HFFc6 (cell line): ENCODE results near the gene LYST. TPM values are rescaled to one million over a fixed set of nuclear protein-coding genes. Genes with fewer than 3 reads are reported as not detected.

Source experiments
- DNase-seq: peaks from one replicate; pipeline ENCODE4 v3.0.0-alpha.2; 2018
- H3K27ac Mint-ChIP-seq: 2 replicates; pipeline ENCODE4 v1.8.0; 2020; ENCODE audit warnings: mild to moderate bottlenecking, mixed read lengths
- H3K27me3 Mint-ChIP-seq: 2 replicates; pipeline ENCODE4 v1.8.0; 2021; ENCODE audit warnings: mild to moderate bottlenecking, moderate library complexity, mixed read lengths; ENCODE audit not compliant: insufficient read depth
- H3K36me3 Mint-ChIP-seq: 2 replicates; pipeline ENCODE4 v1.8.0; 2021; ENCODE audit warnings: low read depth, mixed read lengths
- H3K4me1 Mint-ChIP-seq: 2 replicates; pipeline ENCODE4 v1.8.0; 2020; ENCODE audit warnings: low read depth, mixed read lengths
- H3K4me3 Mint-ChIP-seq: 2 replicates; pipeline ENCODE4 v1.8.0; 2020; ENCODE audit warnings: mild to moderate bottlenecking, moderate library complexity, mixed read lengths
- H3K9me3 Mint-ChIP-seq: 2 replicates; pipeline ENCODE4 v1.8.0; 2020; ENCODE audit warnings: mild to moderate bottlenecking, mixed read lengths
- CTCF ChIP-seq: fragments of 200-600 bp; sonication (generic); IDR thresholded peaks from 2 replicates; pipeline ENCODE4 v1.5.0; 2021; ENCODE audit warnings: antibody characterized with exemption, mild to moderate bottlenecking
- total RNA-seq, 6 experiments: library from RNA; stranded (reverse); fragmentation: NEBNext Ultra II Directional; extraction: Animal tissue kit (Norgen Biotek cat#: 25700); gene quantifications; 2 replicates in 1 of 6; 3 replicates in 5 of 6; pipeline ENCODE4 v1.2.3, GENCODE V29; 2021

The LYST gene
- total RNA-seq, 6 experiments from 2014 or later = 13.2 to 18.9 (median 15.4) TPM

GRCh38 chr1:235742914-235743599 lies 123.6 kb downstream of the LYST start:
- no peak for TF ChIP-seq CTCF
- Mint-ChIP-seq H3K27me3 (peaks cover 4% of the 10 kb centered on the region), H3K9me3 (no peaks in the 10 kb centered on the region), H3K27ac (no peak overlapping the region), H3K4me3 (no peak overlapping the region), H3K36me3 (peaks cover 52% of the 10 kb centered on the region), H3K4me1 (peaks cover 54% of the 10 kb centered on the region)
- DNase-seq = no peak

GRCh38 chr1:235741294-235741693 lies 125.4 kb downstream of the LYST start:
- peak overlapping the region; percentile 87 for H3K27ac Mint-ChIP-seq

GRCh38 chr1:235739631-235740030 lies 127.1 kb downstream of the LYST start:
- no peak for DNase-seq
- H3K9me3 Mint-ChIP-seq = no peaks in the 10 kb centered on the region
- peak overlapping the region; percentile 76 for H3K27ac Mint-ChIP-seq
- H3K4me1 Mint-ChIP-seq = peaks cover 71% of the 10 kb centered on the region
- H3K36me3 Mint-ChIP-seq = peaks cover 48% of the 10 kb centered on the region
- TF ChIP-seq CTCF = no peak
- H3K27me3 Mint-ChIP-seq = peaks cover 4% of the 10 kb centered on the region
- no peak overlapping the region; the same call in 1 of the 2 replicates for H3K4me3 Mint-ChIP-seq

More at GRCh38 chr1:235741294-235741693, 125.4 kb downstream of the LYST start:
- DNase-seq = peak; percentile 58
- no peak for TF ChIP-seq CTCF
- no peaks in the 10 kb centered on the region for H3K9me3 Mint-ChIP-seq
- H3K27me3 Mint-ChIP-seq = peaks cover 4% of the 10 kb centered on the region
- peaks cover 63% of the 10 kb centered on the region for H3K4me1 Mint-ChIP-seq
- H3K36me3 Mint-ChIP-seq = peaks cover 54% of the 10 kb centered on the region
- peak overlapping the region; percentile 80 for H3K4me3 Mint-ChIP-seq

GRCh38 chr1:235739124-235739523 lies 127.6 kb downstream of the LYST start:
- Mint-ChIP-seq H3K4me1 (peaks cover 74% of the 10 kb centered on the region), H3K9me3 (no peaks in the 10 kb centered on the region), H3K4me3 (peak overlapping the region; percentile 13; the same call in 1 of the 2 replicates), H3K27ac (peak overlapping the region; percentile 76), H3K27me3 (peaks cover 4% of the 10 kb centered on the region), H3K36me3 (peaks cover 44% of the 10 kb centered on the region)
- no peak for TF ChIP-seq CTCF
- peak; percentile 36 for DNase-seq

GRCh38 chr1:235737751-235738150 lies 129.0 kb downstream of the LYST start:
- Mint-ChIP-seq H3K9me3 (no peaks in the 10 kb centered on the region), H3K27me3 (peaks cover 4% of the 10 kb centered on the region), H3K27ac (no peak overlapping the region), H3K4me1 (peaks cover 78% of the 10 kb centered on the region), H3K36me3 (peaks cover 40% of the 10 kb centered on the region), H3K4me3 (no peak overlapping the region)
- DNase-seq = no peak
- no peak for TF ChIP-seq CTCF
